Rectal smooth muscle tissue (tissue), 1 donor: ENCODE measurements around the gene KCNQ5.

ENCODE experiments used
- H3K27ac ChIP-seq: one replicate; pipeline ENCODE4 v1.7.0; 2013; ENCODE audit warnings: low read depth, low read length, inconsistent platforms
- H3K27me3 ChIP-seq: one replicate; pipeline ENCODE4 v1.7.0; 2013; ENCODE audit warnings: low read length; ENCODE audit not compliant: control insufficient read depth, insufficient read depth
- H3K36me3 ChIP-seq: one replicate; pipeline ENCODE4 v1.7.0; 2013; ENCODE audit warnings: low read length; ENCODE audit not compliant: control insufficient read depth, insufficient read depth
- H3K4me1 ChIP-seq: one replicate; pipeline ENCODE4 v1.7.0; 2013; ENCODE audit warnings: low read length; ENCODE audit not compliant: control insufficient read depth, insufficient read depth
- H3K4me3 ChIP-seq: one replicate; pipeline ENCODE4 v1.7.0; 2013; ENCODE audit warnings: low read length
- H3K9ac ChIP-seq: one replicate; pipeline ENCODE4 v1.7.0; 2013; ENCODE audit warnings: low read length

The KCNQ5 gene

GRCh38 chr6:72643214-72643613, 21.4 kb downstream of the KCNQ5 start:
- no peaks in the 10 kb centered on the region for H3K36me3 ChIP-seq
- no peaks in the 10 kb centered on the region for H3K27me3 ChIP-seq
- H3K9ac ChIP-seq = no peak overlapping the region
- H3K4me1 ChIP-seq = no peaks in the 10 kb centered on the region
- H3K27ac ChIP-seq = no peak overlapping the region
- H3K4me3 ChIP-seq = no peak overlapping the region

GRCh38 chr6:72646604-72647485, 25.0 kb downstream of the KCNQ5 start:
- Histone ChIP-seq H3K4me3 (no peak overlapping the region), H3K4me1 (no peaks in the 10 kb centered on the region), H3K27ac (no peak overlapping the region), H3K9ac (no peak overlapping the region), H3K27me3 (no peaks in the 10 kb centered on the region), H3K36me3 (no peaks in the 10 kb centered on the region)

- H3K36me3 ChIP-seq = no peaks in the 10 kb centered on the region
Measured at GRCh38 chr6:72647489-72647888, 25.6 kb downstream of the KCNQ5 start.

GRCh38 chr6:72649032-72649984, 27.4 kb downstream of the KCNQ5 start:
- Histone ChIP-seq H3K4me3 (no peak overlapping the region), H3K27me3 (no peaks in the 10 kb centered on the region), H3K9ac (no peak overlapping the region), H3K27ac (no peak overlapping the region), H3K4me1 (no peaks in the 10 kb centered on the region), H3K36me3 (no peaks in the 10 kb centered on the region)

More at GRCh38 chr6:72647489-72647888, 25.6 kb downstream of the KCNQ5 start:
- no peaks in the 10 kb centered on the region for H3K27me3 ChIP-seq
- no peak overlapping the region for H3K4me3 ChIP-seq
- H3K4me1 ChIP-seq = no peaks in the 10 kb centered on the region
- no peak overlapping the region for H3K9ac ChIP-seq
- no peak overlapping the region for H3K27ac ChIP-seq

- H3K27me3 ChIP-seq = no peaks in the 10 kb centered on the region
- H3K4me1 ChIP-seq = no peaks in the 10 kb centered on the region
- no peak overlapping the region for H3K27ac ChIP-seq
- no peak overlapping the region for H3K4me3 ChIP-seq
- H3K36me3 ChIP-seq = no peaks in the 10 kb centered on the region
- no peak overlapping the region for H3K9ac ChIP-seq
Measured at GRCh38 chr6:72650081-72650745, 28.3 kb downstream of the KCNQ5 start.

GRCh38 chr6:72651174-72651573, 29.3 kb downstream of the KCNQ5 start:
- Histone ChIP-seq H3K27ac (no peak overlapping the region), H3K4me1 (no peaks in the 10 kb centered on the region), H3K9ac (no peak overlapping the region), H3K36me3 (no peaks in the 10 kb centered on the region), H3K4me3 (no peak overlapping the region), H3K27me3 (no peaks in the 10 kb centered on the region)

- H3K4me1 ChIP-seq = no peaks in the 10 kb centered on the region
- no peaks in the 10 kb centered on the region for H3K27me3 ChIP-seq
- no peak overlapping the region for H3K4me3 ChIP-seq
- H3K27ac ChIP-seq = no peak overlapping the region
- H3K9ac ChIP-seq = no peak overlapping the region
- no peaks in the 10 kb centered on the region for H3K36me3 ChIP-seq
Measured at GRCh38 chr6:72651967-72652956, 30.4 kb downstream of the KCNQ5 start.

- no peak overlapping the region for H3K4me3 ChIP-seq
- no peak overlapping the region for H3K9ac ChIP-seq
- H3K27ac ChIP-seq = no peak overlapping the region
- no peaks in the 10 kb centered on the region for H3K27me3 ChIP-seq
- H3K4me1 ChIP-seq = no peaks in the 10 kb centered on the region
- no peaks in the 10 kb centered on the region for H3K36me3 ChIP-seq
Measured at GRCh38 chr6:72653026-72653425, 31.2 kb downstream of the KCNQ5 start.

GRCh38 chr6:72654071-72654621, 32.3 kb downstream of the KCNQ5 start:
- Histone ChIP-seq H3K9ac (no peak overlapping the region), H3K4me3 (no peak overlapping the region), H3K4me1 (no peaks in the 10 kb centered on the region), H3K36me3 (no peaks in the 10 kb centered on the region), H3K27ac (no peak overlapping the region), H3K27me3 (no peaks in the 10 kb centered on the region)

- no peak overlapping the region for H3K9ac ChIP-seq
- H3K27me3 ChIP-seq = no peaks in the 10 kb centered on the region
Measured at GRCh38 chr6:72657407-72658197, 35.7 kb downstream of the KCNQ5 start.

More at GRCh38 chr6:72657407-72658197, 35.7 kb downstream of the KCNQ5 start:
- Histone ChIP-seq H3K36me3 (no peaks in the 10 kb centered on the region), H3K4me3 (no peak overlapping the region), H3K27ac (no peak overlapping the region), H3K4me1 (no peaks in the 10 kb centered on the region)
